ENCODE results near the gene CDH13.

DNA sequence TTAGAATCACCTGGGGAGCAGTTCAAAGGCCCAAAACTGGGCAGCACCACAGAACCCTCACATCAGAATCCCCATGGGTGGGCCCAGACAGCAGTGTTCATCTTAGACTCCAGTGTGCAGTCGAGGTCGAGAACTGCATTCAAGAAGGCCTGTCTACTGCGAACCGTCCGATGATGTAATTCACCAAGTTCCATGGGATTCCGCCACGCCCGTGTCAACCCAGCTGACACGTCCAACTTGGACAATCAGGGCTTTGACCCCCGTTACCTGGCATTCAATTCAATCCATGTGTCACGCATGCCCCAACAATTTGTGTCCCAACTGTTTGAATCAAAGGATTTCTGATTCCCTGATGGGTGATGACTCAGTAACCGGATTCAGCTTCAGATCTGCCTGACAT is 1190.3 kb downstream of the CDH13 start:
- TF ChIP-seq CTCF (conservative IDR thresholded peaks at IDR 0.05; ENCODE audit: low read depth in 2 of 2), result no peak
- no peak for TF ChIP-seq EZH2 (IDR thresholded peaks at IDR 0.05; ENCODE audit: low read depth, unreplicated experiment)
- no peak for TF ChIP-seq REST (IDR thresholded peaks at IDR 0.05; ENCODE audit: unreplicated experiment)
- no peak for TF ChIP-seq EZH2phosphoT487 (IDR thresholded peaks at IDR 0.05; ENCODE audit: unreplicated experiment)
- no peak for TF ChIP-seq POLR2AphosphoS5 (IDR thresholded peaks at IDR 0.05; ENCODE audit: low read depth)
- no peak for TF ChIP-seq STAT1 (IDR thresholded peaks at IDR 0.05; ENCODE audit: unreplicated experiment)
- no peak for TF ChIP-seq ZNF331 (CRISPR knock-in tag; IDR thresholded peaks at IDR 0.05; ENCODE audit: low read depth)
- no peak for TF ChIP-seq CREB1 (CRISPR knock-in tag; IDR thresholded peaks at IDR 0.05; ENCODE audit: low read depth)

Measured in GM23338 (cell line).